Activated CD4-positive, CD25-positive, alpha-beta regulatory T cell treated with anti-CD3 and anti-CD28 coated beads, Interleukin-2, amount 50 U/mL, for 72 hours (primary cell): Measurements from ENCODE around the gene SCGB1C2.
"Not testable (repeated sequence)": the region's sequence is repeated elsewhere in the genome, so short reads cannot be mapped to it uniquely, and the experiment has no call there.

Source experiments
- DNase-seq: peaks from one replicate; pipeline ENCODE4 v3.0.0; 2021

Gene SCGB1C2

GRCh38 chr17:137166-137807 is at the start of gene SCGB1C2:
SCGB1C2 (plus strand) TSS chr17:137569; CDS start chr17:137591, 22 bp downstream.
- not testable (repeated sequence) for DNase-seq

GRCh38 chr17:113111-113510 is 24.3 kb upstream of the SCGB1C2 start:
- DNase-seq = not testable (repeated sequence)

GRCh38 chr17:118339-118917 is 18.9 kb upstream of the SCGB1C2 start:
- DNase-seq = peak; percentile 77

- not testable (repeated sequence) for DNase-seq
Measured at GRCh38 chr17:133932-134331, 3.4 kb upstream of the SCGB1C2 start.

- DNase-seq = peak; percentile 31
Measured at GRCh38 chr17:134332-134785, 3.0 kb upstream of the SCGB1C2 start.

- DNase-seq = not testable (repeated sequence)
Measured at GRCh38 chr17:135022-135421, 2.3 kb upstream of the SCGB1C2 start.

- not testable (repeated sequence) for DNase-seq
Measured at GRCh38 chr17:135895-136294, 1.5 kb upstream of the SCGB1C2 start.

GRCh38 chr17:136531-136930 is 838 bp upstream of the SCGB1C2 start:
- peak; percentile 76 for DNase-seq

GRCh38 chr17:139401-140205 is 2.2 kb downstream of the SCGB1C2 start:
- DNase-seq = peak; percentile 16

GRCh38 chr17:142102-142661 is 4.8 kb downstream of the SCGB1C2 start:
- DNase-seq = peak; percentile 40

GRCh38 chr17:142876-143784 is 5.8 kb downstream of the SCGB1C2 start:
- no peak for DNase-seq

- peak; percentile 94 for DNase-seq
Measured at GRCh38 chr17:143785-144281, 6.5 kb downstream of the SCGB1C2 start.

GRCh38 chr17:144936-145670 is 7.7 kb downstream of the SCGB1C2 start:
- no peak for DNase-seq

GRCh38 chr17:145671-146541 is 8.5 kb downstream of the SCGB1C2 start:
- peak; percentile 29 for DNase-seq

- DNase-seq = peak; percentile 19
Measured at GRCh38 chr17:146546-146945, 9.2 kb downstream of the SCGB1C2 start.

- peak; percentile 22 for DNase-seq
Measured at GRCh38 chr17:146983-147761, 9.8 kb downstream of the SCGB1C2 start.

- DNase-seq = peak; percentile 23
Measured at GRCh38 chr17:147796-148740, 10.7 kb downstream of the SCGB1C2 start.

- DNase-seq = peak; percentile 17
Measured at GRCh38 chr17:148757-149156, 11.4 kb downstream of the SCGB1C2 start.
